Activated CD4-positive, alpha-beta T cell treated with anti-CD3 and anti-CD28 coated beads for 36 hours (primary cell): ENCODE results near the gene CCDC106. TPM values are rescaled to one million over a fixed set of nuclear protein-coding genes. Genes with fewer than 3 reads are reported as not detected.
A peak's percentile ranks its signal among the peaks of the same experiment; 100 is the strongest.

Experiments
- ATAC-seq: fragments of 200-7000 bp; cut with Tn5 transposase; one replicate; pipeline ENCODE4 v1.10.0; 2021; ENCODE audit warnings: mild to moderate bottlenecking, moderate library complexity
- CTCF ChIA-PET: fragments of 350-600 bp; sonication (Branson Sonifier 250); formaldehyde crosslinking; loops from one replicate; lab custom pipeline; 2021; ENCODE audit warnings: antibody characterized with exemption; lab: Charles Lee
- POLR2A ChIA-PET: fragments of 350-600 bp; sonication (Branson Sonifier 250); formaldehyde crosslinking; loops from one replicate; lab custom pipeline; 2021; ENCODE audit warnings: antibody characterized with exemption, inconsistent platforms; lab: Charles Lee
- DNase-seq: peaks from one replicate; pipeline ENCODE4 v3.0.0-alpha.2; 2020
- H3K27ac Mint-ChIP-seq: one replicate; pipeline ENCODE4 v1.8.0; 2021; ENCODE audit warnings: mixed read lengths
- H3K27me3 Mint-ChIP-seq: one replicate; pipeline ENCODE4 v1.8.0; 2021; ENCODE audit warnings: mixed read lengths
- H3K36me3 Mint-ChIP-seq: one replicate; pipeline ENCODE4 v1.8.0; 2021; ENCODE audit warnings: low read depth, mixed read lengths
- H3K4me1 Mint-ChIP-seq: one replicate; pipeline ENCODE4 v1.8.0; 2021; ENCODE audit warnings: mixed read lengths
- H3K4me3 Mint-ChIP-seq: one replicate; pipeline ENCODE4 v1.8.0; 2021; ENCODE audit warnings: mild to moderate bottlenecking, moderate library complexity, mixed read lengths
- H3K9me3 Mint-ChIP-seq: one replicate; pipeline ENCODE4 v1.8.0; 2021; ENCODE audit warnings: low read depth, mixed read lengths
- intact Hi-C, 2 experiments: fragments of 100-400 bp; cut with DNase I in 1 of 2; cut with micrococcal nuclease in 1 of 2; formaldehyde crosslinking; loops; one replicate each; pipeline versions ENCODE4 v1.14.2 to v1.15.1; 2022 to 2024; cut with DNase I, micrococcal nuclease
- total RNA-seq, 2 experiments: library from RNA; stranded (reverse); gene quantifications; one replicate each; pipeline ENCODE4 v1.2.3, GENCODE V29; 2021

Gene CCDC106
- total RNA-seq, 2 experiments from 2014 or later, result 6.2 to 6.3 TPM

DNA sequence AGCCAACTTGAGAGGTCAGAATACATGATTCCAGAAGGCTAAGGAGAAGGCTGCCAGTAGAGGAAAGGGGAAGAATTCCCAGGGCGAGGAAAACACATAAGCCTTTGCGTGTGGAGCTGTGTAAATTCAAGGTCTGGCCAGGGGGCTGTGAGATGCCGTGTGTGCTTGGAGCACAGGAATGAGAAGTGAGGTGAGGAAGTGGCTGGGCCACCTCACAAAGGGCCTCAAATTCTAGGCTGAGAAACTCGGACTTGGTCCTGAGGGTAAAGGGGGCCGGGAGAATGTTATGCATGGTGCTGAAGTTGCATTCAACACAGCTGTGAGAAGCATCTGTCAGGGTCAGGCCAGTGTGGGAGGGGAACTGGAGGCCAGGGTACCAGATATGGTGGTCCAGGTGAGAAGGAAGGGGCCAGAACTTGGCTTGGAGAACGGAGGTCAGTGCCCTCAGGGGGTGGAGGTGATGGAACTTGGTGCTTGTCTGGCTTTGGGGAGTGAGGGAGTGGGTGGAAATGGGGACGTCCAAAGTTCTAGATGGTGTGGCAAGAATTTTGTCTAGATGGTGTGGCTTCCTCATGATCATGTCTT lies 12.1 kb upstream of the CCDC106 start:
- ATAC-seq, result no peak
- ChIA-PET CTCF (interaction anchor here (0.6 to 3.4 kb wide), 9 partner anchors 9 to 150 kb away, joined by 3 to 24 read pairs (median 5); partner anchors contain the start of genes CCDC106, U2AF2 and ZNF784), POLR2A (interaction anchor here (0.6 kb wide), 1 partner anchor 87 kb away, joined by 3 read pairs; no protein-coding TSS in a partner anchor)
- peaks cover 34% of the 10 kb centered on the region for H3K36me3 Mint-ChIP-seq
- peak overlapping the region; percentile 95 for H3K4me3 Mint-ChIP-seq
- H3K9me3 Mint-ChIP-seq, result no peaks in the 10 kb centered on the region
- peaks cover 63% of the 10 kb centered on the region for H3K4me1 Mint-ChIP-seq
- H3K27ac Mint-ChIP-seq, result peak overlapping the region; percentile 100
- no peak for DNase-seq
- intact Hi-C loops, result loop anchor here (1.0 to 2.0 kb wide), 3 partner anchors 7 to 55 kb away; partner anchors contain the start of genes FIZ1 (in 1 of the 2), ZNF579 (in 1 of the 2) and ZNF581 (in 1 of the 2)
- no peaks in the 10 kb centered on the region for H3K27me3 Mint-ChIP-seq

DNA sequence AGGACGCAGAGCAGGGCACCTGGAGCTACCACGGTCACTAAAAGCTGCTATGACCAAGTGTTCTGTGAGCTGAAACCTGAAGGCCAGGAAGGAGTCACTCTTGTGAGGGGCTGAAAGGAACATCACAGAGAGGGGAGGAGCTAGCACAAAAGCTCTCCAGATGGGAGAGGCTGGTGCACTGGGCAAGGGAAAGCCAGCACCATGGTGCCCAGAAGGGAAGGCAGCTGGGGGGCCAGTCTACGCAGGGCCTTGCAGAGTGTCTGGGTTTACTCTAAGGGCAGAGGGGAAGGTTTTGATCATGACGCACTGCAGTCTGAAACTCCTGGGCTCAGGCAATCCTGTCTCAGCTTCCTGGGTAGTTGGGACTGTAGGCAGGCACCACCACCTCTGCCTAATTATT lies 11.3 kb upstream of the CCDC106 start:
- peaks cover 34% of the 10 kb centered on the region for H3K36me3 Mint-ChIP-seq
- CTCF ChIA-PET, result interaction anchor here (0.9 to 3.4 kb wide), 8 partner anchors 9 to 119 kb away, joined by 3 to 24 read pairs (median 5); partner anchors contain the start of genes CCDC106, U2AF2 and ZNF784
- intact Hi-C loops, result no loop called here
- H3K4me3 Mint-ChIP-seq, result peak overlapping the region; percentile 95
- POLR2A ChIA-PET, result interaction anchor here (0.8 to 1.7 kb wide), 2 partner anchors 10 to 18 kb away, joined by 3 to 6 read pairs; no protein-coding TSS in a partner anchor
- H3K27ac Mint-ChIP-seq, result peak overlapping the region; percentile 100
- no peak for ATAC-seq
- no peaks in the 10 kb centered on the region for H3K9me3 Mint-ChIP-seq
- H3K27me3 Mint-ChIP-seq, result no peaks in the 10 kb centered on the region
- peaks cover 60% of the 10 kb centered on the region for H3K4me1 Mint-ChIP-seq
- no peak for DNase-seq

DNA sequence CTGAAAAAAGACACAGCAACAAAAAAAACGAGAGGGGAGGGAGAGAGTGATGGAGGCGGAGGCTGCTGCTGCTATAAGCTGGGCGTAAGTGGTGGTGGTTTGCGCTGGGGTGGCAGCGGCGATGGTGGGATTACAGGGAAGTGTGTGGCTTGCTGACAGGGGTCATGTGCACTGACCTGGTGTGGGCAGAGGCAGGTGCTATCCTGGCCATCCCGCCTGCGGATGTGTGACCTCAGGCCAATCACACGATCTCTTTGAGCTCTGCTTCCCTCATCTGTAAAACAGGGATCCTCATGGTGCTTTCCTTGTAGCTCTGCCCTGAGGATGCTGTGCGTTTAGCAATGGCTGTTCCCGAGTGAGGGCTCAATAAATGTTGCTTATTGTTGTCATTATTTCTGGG lies 10.5 kb upstream of the CCDC106 start:
- DNase-seq (no peak), ATAC-seq (no peak)
- no peaks in the 10 kb centered on the region for H3K27me3 Mint-ChIP-seq
- peak overlapping the region; percentile 63 for H3K27ac Mint-ChIP-seq
- peak overlapping the region; percentile 3 for H3K4me3 Mint-ChIP-seq
- H3K4me1 Mint-ChIP-seq, result peaks cover 53% of the 10 kb centered on the region
- H3K9me3 Mint-ChIP-seq, result no peaks in the 10 kb centered on the region
- peaks cover 37% of the 10 kb centered on the region for H3K36me3 Mint-ChIP-seq
- ChIA-PET CTCF (interaction anchor here (0.7 to 3.4 kb wide), 9 partner anchors 9 to 134 kb away, joined by 3 to 24 read pairs (median 5); partner anchors contain the start of genes CCDC106, FIZ1, U2AF2 and ZNF524), POLR2A (interaction anchor here (0.8 to 1.7 kb wide), 3 partner anchors 11 to 17 kb away, joined by 3 to 6 read pairs (median 3); partner anchors contain the start of gene ZNF784)
- intact Hi-C loops, result no loop called here

DNA sequence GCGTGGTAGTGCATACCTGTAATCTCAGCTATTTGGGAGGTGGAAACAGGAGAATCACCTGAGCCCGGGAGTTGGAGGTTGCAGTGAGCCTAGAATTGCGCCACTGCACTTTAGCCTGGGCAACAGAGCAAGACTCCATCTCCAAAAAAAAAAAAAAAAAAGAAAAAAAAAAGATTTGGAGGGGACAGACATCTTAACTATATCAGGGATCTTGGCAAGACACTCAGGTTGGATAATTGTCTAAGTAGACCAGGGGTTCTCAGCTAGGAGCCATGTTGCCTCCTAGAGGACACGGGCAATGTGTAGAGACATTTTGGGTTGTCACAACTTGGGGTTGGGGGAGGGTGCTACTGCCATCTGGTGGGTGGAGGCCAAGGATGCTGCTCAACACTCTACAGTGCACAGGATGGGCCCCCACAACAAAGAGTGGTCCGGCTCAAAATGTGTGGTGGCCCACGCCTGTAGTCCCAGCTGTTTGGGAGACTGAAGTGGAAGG lies 9.1 kb upstream of the CCDC106 start:
- peaks cover 58% of the 10 kb centered on the region for H3K4me1 Mint-ChIP-seq

DNA sequence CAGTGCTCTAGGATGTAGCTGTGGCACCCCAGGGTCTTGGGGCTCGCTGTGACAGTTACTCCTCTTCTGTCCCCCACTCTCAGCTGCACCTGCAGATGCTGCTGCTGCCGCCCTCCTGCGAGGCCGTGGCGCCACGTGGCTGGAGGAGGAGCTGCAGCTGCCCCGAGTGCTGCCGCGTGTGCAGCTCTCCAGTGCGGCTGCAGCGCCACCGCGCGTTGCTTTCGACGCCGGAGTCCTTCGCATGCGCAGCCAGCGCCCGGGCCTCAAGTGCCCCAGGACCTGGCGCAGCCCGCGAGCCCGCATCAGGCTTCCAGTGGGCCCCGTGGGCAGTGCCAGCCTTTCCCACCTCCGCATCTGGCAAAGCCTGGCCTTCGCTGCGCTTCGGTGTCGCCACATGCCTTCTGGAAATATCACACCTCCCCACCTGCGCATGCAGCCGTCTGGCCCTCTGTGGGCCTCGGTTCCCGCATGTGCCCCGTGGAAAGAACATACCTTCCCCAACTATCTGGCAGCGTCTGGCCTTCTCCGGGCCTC lies 7.9 kb upstream of the CCDC106 start:
- Mint-ChIP-seq H3K9me3 (no peaks in the 10 kb centered on the region), H3K4me1 (peaks cover 59% of the 10 kb centered on the region), H3K36me3 (peaks cover 50% of the 10 kb centered on the region), H3K27me3 (no peaks in the 10 kb centered on the region), H3K4me3 (peak overlapping the region; percentile 93), H3K27ac (peak overlapping the region; percentile 91)
- intact Hi-C loops, result loop anchor here (1.0 to 5.0 kb wide), 7 partner anchors 33 to 1178 kb away; partner anchors contain the start of genes PPP6R1 (in 2 of the 2), ZNF865 (in 2 of the 2), KMT5C (in 1 of the 2) and LENG9 (in 1 of the 2)
- CTCF ChIA-PET, result interaction anchor here (0.9 to 2.1 kb wide), 3 partner anchors 14 to 59 kb away, joined by 5 to 15 read pairs (median 6); partner anchors contain the start of genes U2AF2 and ZNF579
- DNase-seq (peak; percentile 88), ATAC-seq (peak; percentile 26)
- POLR2A ChIA-PET, result interaction anchor here (0.8 to 1.0 kb wide), 2 partner anchors 14 to 16 kb away, joined by 4 read pairs; partner anchors contain the start of gene ZNF784

More for the DNA sequence above, 9.1 kb upstream of the CCDC106 start:
- H3K4me3 Mint-ChIP-seq, result peak overlapping the region; percentile 32
- POLR2A ChIA-PET, result interaction anchor here (0.7 kb wide), 1 partner anchor 14 kb away, joined by 3 read pairs; no protein-coding TSS in a partner anchor
- CTCF ChIA-PET, result interaction anchor here (0.6 to 3.4 kb wide), 10 partner anchors 8 to 177 kb away, joined by 3 to 24 read pairs (median 4); partner anchors contain the start of genes FIZ1, ISOC2 and U2AF2
- peak overlapping the region; percentile 78 for H3K27ac Mint-ChIP-seq
- peaks cover 45% of the 10 kb centered on the region for H3K36me3 Mint-ChIP-seq
- intact Hi-C loops, result no loop called here
- ATAC-seq (peak; percentile 14), DNase-seq (peak; percentile 81)
- H3K27me3 Mint-ChIP-seq, result no peaks in the 10 kb centered on the region
- no peaks in the 10 kb centered on the region for H3K9me3 Mint-ChIP-seq

DNA sequence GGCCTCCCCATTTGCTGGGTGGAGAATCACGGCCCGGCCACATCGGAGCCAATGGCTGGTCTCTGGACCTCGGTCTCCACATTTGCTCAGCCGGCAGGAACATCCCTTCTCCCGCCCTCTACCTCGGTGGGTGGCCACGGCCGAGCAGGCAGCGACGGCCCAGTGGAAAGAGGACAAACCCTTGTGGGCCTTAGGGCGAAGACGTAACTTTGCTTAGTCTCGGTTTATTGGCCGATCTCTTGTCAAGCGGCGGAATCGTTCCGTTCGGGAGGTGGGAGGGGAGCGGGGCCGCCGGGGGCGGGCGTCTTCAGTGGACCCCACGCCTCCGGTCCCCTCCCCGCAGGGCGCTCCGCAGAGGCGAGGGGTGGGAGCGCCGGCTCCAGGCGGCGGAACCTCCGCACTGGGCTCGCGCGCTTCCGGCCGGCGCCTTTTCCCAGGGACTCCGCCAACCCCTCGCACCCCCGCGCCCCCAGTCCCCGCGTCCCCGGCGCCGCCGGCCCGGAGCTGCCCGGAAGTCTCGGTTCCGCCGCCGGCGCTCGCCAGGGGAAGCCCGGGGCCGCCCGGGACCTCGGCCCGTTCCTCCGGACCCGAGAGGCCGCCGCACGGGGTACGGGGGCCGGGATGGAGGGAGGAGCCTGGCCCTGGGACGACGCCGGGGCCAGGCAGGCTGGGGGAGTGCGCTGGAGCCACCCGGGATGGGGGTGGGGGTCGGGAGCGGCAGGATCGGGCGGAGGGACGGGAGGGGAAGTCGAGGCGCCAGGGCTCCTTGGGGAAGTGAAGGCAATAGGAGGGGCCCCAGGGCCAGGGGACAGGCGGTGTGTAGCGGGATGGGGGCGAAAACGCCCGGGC lies 7.2 kb upstream of the CCDC106 start, which contains the start of gene ZNF580:
Gene ZNF580, plus strand, starts transcription at position 426 of the 849 bp plus-strand sequence. CDS start 1,507 bp downstream, outside the sequence.
- POLR2A ChIA-PET, result interaction anchor here (1.0 kb wide), 1 partner anchor 13 kb away, joined by 4 read pairs; no protein-coding TSS in a partner anchor
- Mint-ChIP-seq H3K36me3 (peaks cover 53% of the 10 kb centered on the region), H3K4me1 (peaks cover 61% of the 10 kb centered on the region)

DNA sequence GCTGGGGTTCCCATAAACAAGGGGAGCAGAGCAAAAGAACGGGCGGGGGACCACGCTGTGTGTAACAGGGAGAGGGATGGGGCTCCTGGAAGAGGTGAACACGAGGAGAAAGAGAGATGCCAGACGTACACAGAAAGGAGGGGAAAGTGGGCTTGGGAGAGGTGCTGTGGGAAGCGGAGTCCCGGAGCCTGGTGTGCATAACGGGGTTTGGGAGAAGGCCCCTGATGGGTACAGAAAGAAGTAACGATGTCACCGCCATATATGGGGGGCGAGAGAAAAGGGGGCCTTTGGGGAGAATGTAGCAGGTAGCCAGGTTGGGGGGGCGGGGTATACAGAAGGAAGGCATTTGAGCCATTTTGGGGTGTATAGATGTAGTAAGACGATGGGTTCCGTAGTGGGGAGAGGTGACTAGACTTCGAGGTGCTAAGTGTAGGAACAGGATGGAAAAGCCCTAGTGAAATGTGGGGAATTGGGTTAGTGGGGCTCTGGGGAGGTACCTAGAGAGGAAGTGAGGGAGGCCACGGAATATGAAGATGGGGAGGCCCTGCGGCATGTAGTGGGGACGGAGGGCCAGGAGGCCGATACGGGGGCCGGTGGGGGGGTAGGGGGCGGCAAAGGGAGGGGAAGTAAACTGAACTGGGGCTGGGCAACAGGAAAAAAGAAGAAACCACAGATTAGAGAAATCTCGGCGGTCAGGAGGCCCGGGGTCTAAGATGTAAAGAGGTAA lies 6.4 kb upstream of the CCDC106 start:
- ATAC-seq (peak; percentile 6), DNase-seq (peak; percentile 55)
- ChIA-PET POLR2A (interaction anchor here (0.5 to 1.7 kb wide), 2 partner anchors 16 to 302 kb away, joined by 4 read pairs; partner anchors contain the start of gene KMT5C), CTCF (interaction anchor here (1.3 to 1.9 kb wide), 3 partner anchors 8 to 16 kb away, joined by 3 to 16 read pairs (median 10); partner anchors contain the start of gene U2AF2)
- intact Hi-C loops, result loop anchor here (5.0 kb wide), 6 partner anchors 34 to 1179 kb away; partner anchors contain the start of genes PPP6R1 (in 2 of the 2), KMT5C (in 1 of the 2), LENG9 (in 1 of the 2) and PPP1R12C (in 1 of the 2)
- Mint-ChIP-seq H3K9me3 (no peaks in the 10 kb centered on the region), H3K27ac (peak overlapping the region; percentile 94), H3K36me3 (peaks cover 47% of the 10 kb centered on the region), H3K4me3 (peak overlapping the region; percentile 93), H3K27me3 (no peaks in the 10 kb centered on the region), H3K4me1 (peaks cover 53% of the 10 kb centered on the region)

More for the DNA sequence above, 7.2 kb upstream of the CCDC106 start, which contains the start of gene ZNF580:
- Mint-ChIP-seq H3K9me3 (no peaks in the 10 kb centered on the region), H3K4me3 (peak within 1 kb of the TSS; percentile 93), H3K27me3 (no peaks in the 10 kb centered on the region), H3K27ac (peak within 1 kb of the TSS; percentile 94)
- ATAC-seq (peak; percentile 34), DNase-seq (peak; percentile 79)
- CTCF ChIA-PET, result interaction anchor here (0.9 to 2.1 kb wide), 3 partner anchors 14 to 60 kb away, joined by 5 to 15 read pairs (median 6); partner anchors contain the start of genes U2AF2 and ZNF579
- intact Hi-C loops, result loop anchor here (1.0 to 5.0 kb wide), 7 partner anchors 34 to 1178 kb away; partner anchors contain the start of genes PPP6R1 (in 2 of the 2), ZNF865 (in 2 of the 2), KMT5C (in 1 of the 2) and LENG9 (in 1 of the 2)

DNA sequence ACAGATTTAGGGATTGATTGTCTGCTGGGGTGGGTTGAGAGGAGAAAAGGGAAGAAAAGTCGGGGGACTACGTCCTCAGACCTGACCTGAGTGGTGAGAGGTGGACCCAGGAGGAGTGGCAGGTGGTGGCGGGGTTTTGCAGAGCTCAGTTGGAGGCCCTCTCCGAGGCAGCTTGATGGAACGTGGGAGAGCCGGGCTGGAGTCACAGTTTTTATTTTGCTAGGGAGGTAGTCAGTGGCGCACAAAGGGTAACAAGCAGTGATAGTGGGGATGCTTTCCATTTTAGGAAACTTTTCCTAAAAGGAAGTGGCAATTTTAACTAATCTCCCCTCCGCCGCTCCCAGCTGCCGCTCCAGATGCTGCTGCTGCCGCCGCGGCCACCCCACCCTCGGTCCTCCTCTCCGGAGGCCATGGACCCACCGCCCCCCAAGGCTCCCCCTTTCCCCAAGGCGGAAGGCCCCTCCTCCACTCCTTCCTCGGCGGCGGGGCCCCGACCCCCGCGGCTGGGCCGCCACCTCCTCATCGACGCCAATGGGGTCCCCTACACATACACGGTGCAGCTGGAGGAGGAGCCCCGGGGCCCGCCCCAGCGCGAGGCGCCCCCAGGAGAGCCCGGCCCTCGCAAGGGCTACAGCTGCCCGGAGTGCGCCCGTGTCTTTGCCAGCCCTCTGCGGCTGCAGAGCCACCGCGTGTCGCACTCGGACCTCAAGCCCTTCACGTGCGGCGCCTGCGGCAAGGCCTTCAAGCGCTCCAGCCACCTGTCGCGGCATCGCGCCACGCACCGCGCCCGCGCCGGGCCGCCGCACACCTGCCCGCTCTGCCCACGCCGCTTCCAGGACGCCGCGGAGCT lies 5.6 kb upstream of the CCDC106 start:
- Mint-ChIP-seq H3K9me3 (no peaks in the 10 kb centered on the region), H3K4me3 (peak overlapping the region; percentile 93), H3K27ac (peak overlapping the region; percentile 99), H3K36me3 (peaks cover 55% of the 10 kb centered on the region), H3K4me1 (peaks cover 51% of the 10 kb centered on the region), H3K27me3 (no peaks in the 10 kb centered on the region)
- DNase-seq, result peak; percentile 62
- CTCF ChIA-PET, result interaction anchor here (1.2 to 1.9 kb wide), 4 partner anchors 9 to 15 kb away, joined by 3 to 16 read pairs (median 8); partner anchors contain the start of gene U2AF2
- ATAC-seq, result no peak
- intact Hi-C loops, result loop anchor here (1.0 to 5.0 kb wide), 13 partner anchors 7 to 1180 kb away; partner anchors contain the start of genes PPP6R1 (in 2 of the 2), EPN1 (in 1 of the 2), FIZ1 (in 1 of the 2) and KMT5C (in 1 of the 2)
- POLR2A ChIA-PET, result interaction anchor here (0.5 to 1.7 kb wide), 4 partner anchors 9 to 303 kb away, joined by 3 to 5 read pairs (median 4); partner anchors contain the start of genes KMT5C and U2AF2
